HTR-8/SVneo (cell line): ENCODE results near the gene TSHZ1.
"Not testable (repeated sequence)": the region's sequence is repeated elsewhere in the genome, so short reads cannot be mapped to it uniquely, and the experiment has no call there.

ENCODE experiments used
- DNase-seq: peaks from one replicate; pipeline ENCODE4 v3.0.0; 2011; ENCODE audit warnings: low spot score, mixed read lengths; ENCODE audit not compliant: insufficient read length
- FAIRE-seq: peaks from 2 replicates; lab custom pipeline; 2011; peaks lifted over from hg19 to GRCh38; lab: Jason Lieb, UNC

Gene TSHZ1

DNA sequence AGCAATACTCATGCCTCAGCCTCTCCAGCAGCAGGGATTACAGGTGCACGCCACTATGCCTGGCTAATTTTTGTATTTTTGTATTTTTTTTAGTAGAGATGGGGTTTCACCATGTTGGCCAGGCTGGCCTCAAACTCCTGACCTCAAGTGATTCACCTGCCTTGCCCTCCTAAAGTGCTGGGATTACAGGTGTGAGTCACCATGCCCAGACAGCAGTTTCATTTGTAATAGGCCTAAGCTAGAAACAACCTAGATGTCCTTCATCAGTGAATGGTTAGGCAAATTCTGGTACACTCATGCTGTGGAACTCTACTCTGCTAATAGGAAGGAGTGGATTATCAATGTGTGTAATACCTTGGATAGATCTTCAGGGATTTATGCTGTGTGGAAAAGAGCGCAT lies 119.2 kb downstream of the TSHZ1 start:
- FAIRE-seq, DNase-seq: not testable (repeated sequence)

DNA sequence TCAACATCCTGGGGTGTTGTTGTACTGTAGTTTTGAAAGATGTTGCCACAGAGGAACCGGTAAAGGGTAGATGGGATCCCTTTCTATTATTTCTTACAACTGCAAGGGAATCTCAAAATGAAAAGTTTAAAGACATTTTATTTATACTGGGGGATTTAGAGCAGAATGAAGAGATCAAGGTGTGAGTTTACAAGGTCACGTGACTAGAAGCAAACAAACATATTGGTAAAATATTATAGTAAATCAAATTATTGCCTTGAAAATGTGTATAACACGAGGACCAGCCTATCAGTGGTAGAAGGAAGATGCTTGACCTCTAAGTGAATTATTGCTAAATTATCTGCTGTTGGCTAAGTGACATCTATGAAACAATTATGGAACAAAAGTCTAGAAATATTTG lies 119.7 kb downstream of the TSHZ1 start:
- DNase-seq = no peak
- no peak for FAIRE-seq

DNA sequence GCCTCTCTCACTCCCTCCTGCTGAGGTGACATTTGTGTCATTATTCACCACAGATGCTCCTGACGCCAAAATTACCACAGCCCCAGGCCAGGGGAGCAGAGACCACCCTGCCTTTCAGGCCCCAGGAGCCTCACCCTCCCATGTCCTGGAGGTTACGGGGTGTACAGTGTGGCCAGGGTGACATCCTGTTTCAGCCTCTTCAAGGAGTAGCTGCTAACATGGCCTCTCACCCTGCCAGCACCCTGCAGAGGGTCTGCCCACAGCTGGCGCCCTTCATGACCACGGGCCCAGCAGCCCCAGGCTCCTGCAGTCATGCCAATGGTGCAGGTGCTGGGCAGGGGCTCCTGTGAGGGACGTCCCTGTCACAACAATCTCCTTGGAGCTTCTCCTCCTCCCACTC lies 124.3 kb downstream of the TSHZ1 start:
- no peak for DNase-seq
- FAIRE-seq = no peak

DNA sequence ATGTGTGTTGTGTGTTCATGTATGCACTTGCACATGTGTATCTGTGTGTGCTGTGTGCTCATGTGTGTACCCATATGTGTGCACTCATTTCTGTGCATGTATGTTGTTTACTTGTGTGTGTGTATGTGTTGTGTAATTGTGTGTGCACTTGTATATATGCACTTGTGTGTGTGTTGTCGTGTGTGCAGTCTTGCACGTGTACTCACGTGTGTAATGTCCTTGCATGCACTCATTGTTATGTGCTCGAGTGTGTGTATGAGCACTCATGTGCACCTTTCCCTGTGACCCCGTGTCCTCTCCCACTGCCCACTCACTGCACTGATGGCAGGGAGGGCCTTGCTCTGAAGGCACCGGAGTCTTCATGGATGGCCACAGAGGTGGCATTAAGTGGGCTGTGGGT lies 124.9 kb downstream of the TSHZ1 start:
- FAIRE-seq (no peak), DNase-seq (no peak)

DNA sequence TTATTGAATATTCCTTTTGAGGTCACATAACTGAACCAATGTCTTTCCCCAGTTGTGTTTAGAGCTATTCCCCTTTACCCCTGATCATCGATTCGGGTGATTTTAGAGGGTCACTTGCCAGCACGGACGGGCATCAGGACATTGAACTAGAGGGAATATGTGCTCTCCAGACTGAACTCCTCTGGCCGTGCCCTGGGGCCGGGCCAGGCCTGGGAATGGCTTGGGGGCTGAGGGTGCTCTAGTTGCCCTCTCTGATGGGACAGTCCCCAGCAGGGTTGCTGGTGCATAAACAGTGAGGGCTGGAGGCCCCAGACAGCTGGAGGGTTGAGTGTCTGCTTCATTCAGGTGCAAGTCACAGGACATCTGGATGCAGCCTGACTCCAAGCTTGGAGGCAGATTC lies 126.2 kb downstream of the TSHZ1 start:
- no peak for FAIRE-seq
- DNase-seq = no peak

DNA sequence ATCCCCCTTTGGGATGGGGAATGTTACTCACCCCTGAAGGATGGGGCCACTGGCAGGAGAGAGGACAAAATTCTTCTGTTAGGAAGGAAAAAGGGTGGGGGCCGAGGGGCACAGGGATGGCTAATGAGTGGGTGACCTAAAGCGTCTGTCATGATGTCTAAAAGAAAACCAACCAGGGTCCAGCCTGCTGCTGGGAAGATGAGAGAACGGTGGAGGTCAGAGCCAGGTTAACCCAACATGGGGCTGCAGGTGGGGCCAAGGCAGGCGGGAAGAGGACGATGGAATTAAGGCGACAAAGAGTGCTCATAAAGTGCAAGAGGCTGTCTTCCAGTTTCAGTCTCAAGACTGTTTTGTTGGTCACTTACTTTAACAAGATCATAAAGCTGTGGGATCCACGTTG lies 126.8 kb downstream of the TSHZ1 start:
- no peak for FAIRE-seq
- DNase-seq = no peak

DNA sequence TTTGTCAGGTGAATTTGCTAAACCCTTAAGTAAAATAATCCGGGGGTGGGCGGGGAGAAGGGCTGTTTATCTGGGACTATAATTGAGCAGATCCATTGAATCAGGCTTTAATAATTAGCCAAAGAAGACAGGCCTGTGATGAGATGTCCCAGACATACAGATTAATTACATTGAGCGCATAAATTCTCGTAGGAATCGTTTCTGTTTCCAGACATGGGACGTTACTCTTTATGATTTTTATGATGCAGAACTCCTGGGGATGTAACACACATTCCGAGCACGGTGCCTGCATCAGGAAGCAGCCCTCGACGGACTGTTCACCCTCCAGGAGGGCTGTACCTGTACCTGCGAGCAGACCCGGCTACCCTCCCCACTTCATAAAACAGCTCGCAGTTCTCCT lies 128.0 kb downstream of the TSHZ1 start:
- DNase-seq (no peak), FAIRE-seq (no peak)
